ENCODE data around the gene PPP3R2. TPM values are rescaled to one million over a fixed set of nuclear protein-coding genes. Genes with fewer than 3 reads are reported as not detected.

The PPP3R2 gene
- total RNA-seq, 1 donor from 2014 or later: not detected

DNA sequence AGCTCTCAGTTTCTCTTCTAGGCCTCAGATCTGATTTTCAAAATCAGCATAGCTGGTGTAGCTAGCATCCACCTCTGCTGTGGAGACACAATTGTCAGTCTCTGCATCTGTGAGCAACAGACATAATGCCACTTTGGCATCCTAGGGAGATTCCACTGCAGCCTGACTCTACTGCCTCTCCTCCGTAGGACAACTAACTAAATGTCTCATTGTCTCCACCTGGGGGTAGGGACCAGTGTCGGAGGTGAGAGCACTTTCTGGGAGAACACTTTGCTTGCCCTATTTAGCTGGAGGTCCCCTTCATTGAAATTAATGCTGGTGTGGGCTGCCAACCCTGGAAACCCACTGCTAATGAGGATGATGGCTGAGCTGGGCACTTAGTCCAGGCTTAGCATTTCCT is 1.4 kb downstream of the PPP3R2 start:
- Histone ChIP-seq H3K9me3 (ENCODE audit: insufficient read depth, low read depth, low read length) (no peaks in the 10 kb centered on the region), H3K79me2 (ENCODE audit: insufficient read depth, low read length) (no peaks in the 10 kb centered on the region), H3K4me2 (ENCODE audit: low read length) (no peak overlapping the region), H3K27ac (ENCODE audit: low read depth, low read length) (no peak overlapping the region), H3K36me3 (ENCODE audit: insufficient read depth, low read length) (no peaks in the 10 kb centered on the region), H2AFZ (ENCODE audit: low read depth, low read length) (no peak overlapping the region), H3K4me3 (ENCODE audit: insufficient read depth, low read depth, low read length) (no peak overlapping the region), H3K9ac (ENCODE audit: low read length) (no peak overlapping the region), H4K20me1 (ENCODE audit: insufficient read depth, low read length) (no peaks in the 10 kb centered on the region), H3K27me3 (ENCODE audit: insufficient read depth, low read length) (no peaks in the 10 kb centered on the region), H3K4me1 (ENCODE audit: insufficient read depth, low read length) (no peaks in the 10 kb centered on the region)
- H3K27me3 Mint-ChIP-seq (ENCODE audit: low read depth, unreplicated experiment): no peaks in the 10 kb centered on the region
- H3K27ac Mint-ChIP-seq (ENCODE audit: unreplicated experiment): no peak overlapping the region
- no peak for DNase-seq (ENCODE audit: low read depth)
- FAIRE-seq: no peak
- H3K36me3 Mint-ChIP-seq (ENCODE audit: low read depth, unreplicated experiment): no peaks in the 10 kb centered on the region
- peaks cover 3% of the 10 kb centered on the region for H3K4me1 Mint-ChIP-seq (ENCODE audit: low read depth, unreplicated experiment)
- no peak overlapping the region for H3K4me3 Mint-ChIP-seq (ENCODE audit: unreplicated experiment)
- H3K9me3 Mint-ChIP-seq (ENCODE audit: unreplicated experiment): no peaks in the 10 kb centered on the region
- TF ChIP-seq EZH2 (IDR thresholded peaks at IDR 0.05; ENCODE audit: insufficient read depth, low read length): no peak
- TF ChIP-seq, protein P1, sequence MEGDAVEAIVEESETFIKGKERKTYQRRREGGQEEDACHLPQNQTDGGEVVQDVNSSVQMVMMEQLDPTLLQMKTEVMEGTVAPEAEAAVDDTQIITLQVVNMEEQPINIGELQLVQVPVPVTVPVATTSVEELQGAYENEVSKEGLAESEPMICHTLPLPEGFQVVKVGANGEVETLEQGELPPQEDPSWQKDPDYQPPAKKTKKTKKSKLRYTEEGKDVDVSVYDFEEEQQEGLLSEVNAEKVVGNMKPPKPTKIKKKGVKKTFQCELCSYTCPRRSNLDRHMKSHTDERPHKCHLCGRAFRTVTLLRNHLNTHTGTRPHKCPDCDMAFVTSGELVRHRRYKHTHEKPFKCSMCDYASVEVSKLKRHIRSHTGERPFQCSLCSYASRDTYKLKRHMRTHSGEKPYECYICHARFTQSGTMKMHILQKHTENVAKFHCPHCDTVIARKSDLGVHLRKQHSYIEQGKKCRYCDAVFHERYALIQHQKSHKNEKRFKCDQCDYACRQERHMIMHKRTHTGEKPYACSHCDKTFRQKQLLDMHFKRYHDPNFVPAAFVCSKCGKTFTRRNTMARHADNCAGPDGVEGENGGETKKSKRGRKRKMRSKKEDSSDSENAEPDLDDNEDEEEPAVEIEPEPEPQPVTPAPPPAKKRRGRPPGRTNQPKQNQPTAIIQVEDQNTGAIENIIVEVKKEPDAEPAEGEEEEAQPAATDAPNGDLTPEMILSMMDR (IDR thresholded peaks at IDR 0.05; ENCODE audit: insufficient read depth, low read depth, low read length): no peak

DNA sequence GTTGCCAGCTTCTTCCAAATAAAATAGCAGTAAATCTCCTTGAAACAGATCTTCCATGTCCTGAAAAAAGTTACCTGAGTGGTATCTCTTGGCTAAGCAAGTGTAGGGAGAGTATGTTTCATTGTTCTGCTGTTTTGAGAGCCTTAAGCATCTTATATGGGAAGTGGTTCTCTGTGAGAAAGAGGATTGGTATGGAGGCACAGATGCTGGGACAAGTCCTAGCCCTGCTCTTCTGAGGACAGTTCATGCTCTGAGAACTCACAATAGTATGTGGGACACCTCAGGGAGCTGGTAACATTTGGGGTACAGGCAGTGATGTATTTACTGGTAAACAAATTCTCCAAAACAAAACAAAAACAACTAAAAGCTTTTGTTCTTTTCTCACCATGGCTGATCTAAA is 2.0 kb downstream of the PPP3R2 start:
- Mint-ChIP-seq H3K4me3 (ENCODE audit: unreplicated experiment) (no peak overlapping the region), H3K27me3 (ENCODE audit: low read depth, unreplicated experiment) (no peaks in the 10 kb centered on the region), H3K27ac (ENCODE audit: unreplicated experiment) (no peak overlapping the region), H3K4me1 (ENCODE audit: low read depth, unreplicated experiment) (peaks cover 3% of the 10 kb centered on the region), H3K9me3 (ENCODE audit: unreplicated experiment) (no peaks in the 10 kb centered on the region), H3K36me3 (ENCODE audit: low read depth, unreplicated experiment) (no peaks in the 10 kb centered on the region)
- Histone ChIP-seq H3K4me1 (ENCODE audit: insufficient read depth, low read length) (no peaks in the 10 kb centered on the region), H3K27ac (ENCODE audit: low read depth, low read length) (no peak overlapping the region), H3K4me2 (ENCODE audit: low read length) (no peak overlapping the region), H2AFZ (ENCODE audit: low read depth, low read length) (no peak overlapping the region), H3K36me3 (ENCODE audit: insufficient read depth, low read length) (no peaks in the 10 kb centered on the region), H4K20me1 (ENCODE audit: insufficient read depth, low read length) (no peaks in the 10 kb centered on the region), H3K9ac (ENCODE audit: low read length) (no peak overlapping the region), H3K4me3 (ENCODE audit: insufficient read depth, low read depth, low read length) (no peak overlapping the region), H3K79me2 (ENCODE audit: insufficient read depth, low read length) (no peaks in the 10 kb centered on the region), H3K9me3 (ENCODE audit: insufficient read depth, low read depth, low read length) (no peaks in the 10 kb centered on the region), H3K27me3 (ENCODE audit: insufficient read depth, low read length) (no peaks in the 10 kb centered on the region)
- no peak for FAIRE-seq
- no peak for DNase-seq (ENCODE audit: low read depth)
- TF ChIP-seq, protein P1 (IDR thresholded peaks at IDR 0.05; ENCODE audit: insufficient read depth, low read depth, low read length): no peak
- TF ChIP-seq EZH2 (IDR thresholded peaks at IDR 0.05; ENCODE audit: insufficient read depth, low read length): no peak

DNA sequence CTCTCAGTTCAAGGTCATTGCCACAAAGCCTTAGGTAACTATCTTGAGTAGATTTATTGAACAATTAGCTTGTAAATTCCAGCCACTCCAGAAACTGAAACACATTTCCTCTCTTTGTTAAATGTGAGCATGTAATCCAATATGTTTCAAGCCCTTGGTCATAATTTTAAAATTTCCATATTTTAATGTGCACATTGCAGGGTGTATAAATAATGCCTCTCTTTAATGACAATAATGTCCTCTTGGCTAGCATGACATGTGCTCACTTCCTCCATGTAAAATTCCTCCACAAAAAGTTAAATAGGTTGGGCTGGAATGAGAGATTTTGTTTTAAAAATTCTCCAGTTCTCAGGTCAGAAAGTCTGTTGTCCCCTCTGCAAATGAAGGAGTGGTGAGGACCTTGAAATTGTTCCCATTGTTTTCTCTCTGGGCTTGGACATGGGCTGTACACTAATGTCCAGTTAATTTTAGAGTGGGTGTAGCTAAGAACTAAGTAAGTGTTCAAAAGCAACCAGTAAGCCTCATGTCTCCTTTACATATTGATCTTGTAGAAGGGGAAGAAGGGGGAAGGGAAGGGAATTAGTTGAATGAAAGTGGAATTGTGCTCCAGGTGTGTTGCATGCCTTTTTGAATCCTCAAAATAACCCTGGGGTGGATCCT is 2.9 kb downstream of the PPP3R2 start:
- no peaks in the 10 kb centered on the region for H3K36me3 Mint-ChIP-seq (ENCODE audit: low read depth, unreplicated experiment)
- H3K27ac Mint-ChIP-seq (ENCODE audit: unreplicated experiment): no peak overlapping the region
- no peaks in the 10 kb centered on the region for H3K27me3 Mint-ChIP-seq (ENCODE audit: low read depth, unreplicated experiment)
- no peaks in the 10 kb centered on the region for H3K9me3 Mint-ChIP-seq (ENCODE audit: unreplicated experiment)
- Histone ChIP-seq H3K36me3 (ENCODE audit: insufficient read depth, low read length) (no peaks in the 10 kb centered on the region), H3K9ac (ENCODE audit: low read length) (no peak overlapping the region), H4K20me1 (ENCODE audit: insufficient read depth, low read length) (no peaks in the 10 kb centered on the region), H2AFZ (ENCODE audit: low read depth, low read length) (no peak overlapping the region), H3K27ac (ENCODE audit: low read depth, low read length) (no peak overlapping the region), H3K27me3 (ENCODE audit: insufficient read depth, low read length) (no peaks in the 10 kb centered on the region), H3K4me1 (ENCODE audit: insufficient read depth, low read length) (no peaks in the 10 kb centered on the region), H3K4me3 (ENCODE audit: insufficient read depth, low read depth, low read length) (no peak overlapping the region), H3K9me3 (ENCODE audit: insufficient read depth, low read depth, low read length) (no peaks in the 10 kb centered on the region), H3K79me2 (ENCODE audit: insufficient read depth, low read length) (no peaks in the 10 kb centered on the region), H3K4me2 (ENCODE audit: low read length) (no peak overlapping the region)
- TF ChIP-seq, protein P1 (IDR thresholded peaks at IDR 0.05; ENCODE audit: insufficient read depth, low read depth, low read length): no peak
- TF ChIP-seq EZH2 (IDR thresholded peaks at IDR 0.05; ENCODE audit: insufficient read depth, low read length): no peak
- DNase-seq (ENCODE audit: low read depth) (no peak), FAIRE-seq (no peak)
- no peak overlapping the region for H3K4me3 Mint-ChIP-seq (ENCODE audit: unreplicated experiment)
- peaks cover 3% of the 10 kb centered on the region for H3K4me1 Mint-ChIP-seq (ENCODE audit: low read depth, unreplicated experiment)

All from astrocyte (in vitro differentiated cells and primary cell).